ENCODE data around the gene ARID2. TPM values are rescaled to one million over a fixed set of nuclear protein-coding genes. Genes with fewer than 3 reads are reported as not detected.

Gene ARID2
- total RNA-seq, 1 donor from 2014 or later, result 63.6 TPM

DNA sequence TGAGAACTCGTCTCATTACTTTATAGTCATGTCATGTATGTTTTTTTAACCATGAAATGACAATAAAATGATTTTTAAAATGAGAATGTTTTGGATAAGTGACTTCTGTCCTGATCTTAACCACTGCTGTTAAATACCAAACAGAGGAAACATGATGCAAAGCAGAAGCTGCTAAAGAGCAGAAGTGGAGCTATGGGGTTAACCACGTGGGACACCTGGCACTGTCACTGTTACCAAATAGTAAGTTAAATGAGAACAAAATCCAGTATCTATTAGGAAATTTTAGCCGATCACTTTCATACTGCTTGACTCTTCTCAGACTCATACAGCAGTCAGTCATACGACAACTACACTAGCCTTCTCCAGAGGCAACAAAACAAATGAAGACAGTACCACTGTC lies 178.4 kb downstream of the ARID2 start:
- DNase-seq (ENCODE audit: low spot score, unreplicated experiment), result no peak
- Mint-ChIP-seq H3K36me3 (ENCODE audit: insufficient read depth) (peaks cover 11% of the 10 kb centered on the region), H3K9me3 (ENCODE audit: low read depth) (no peaks in the 10 kb centered on the region), H3K4me3 (ENCODE audit: low read depth) (no peak overlapping the region), H3K27me3 (no peaks in the 10 kb centered on the region), H3K27ac (no peak overlapping the region), H3K4me1 (ENCODE audit: low read depth) (peaks cover 5% of the 10 kb centered on the region)
- TF ChIP-seq, protein P1, sequence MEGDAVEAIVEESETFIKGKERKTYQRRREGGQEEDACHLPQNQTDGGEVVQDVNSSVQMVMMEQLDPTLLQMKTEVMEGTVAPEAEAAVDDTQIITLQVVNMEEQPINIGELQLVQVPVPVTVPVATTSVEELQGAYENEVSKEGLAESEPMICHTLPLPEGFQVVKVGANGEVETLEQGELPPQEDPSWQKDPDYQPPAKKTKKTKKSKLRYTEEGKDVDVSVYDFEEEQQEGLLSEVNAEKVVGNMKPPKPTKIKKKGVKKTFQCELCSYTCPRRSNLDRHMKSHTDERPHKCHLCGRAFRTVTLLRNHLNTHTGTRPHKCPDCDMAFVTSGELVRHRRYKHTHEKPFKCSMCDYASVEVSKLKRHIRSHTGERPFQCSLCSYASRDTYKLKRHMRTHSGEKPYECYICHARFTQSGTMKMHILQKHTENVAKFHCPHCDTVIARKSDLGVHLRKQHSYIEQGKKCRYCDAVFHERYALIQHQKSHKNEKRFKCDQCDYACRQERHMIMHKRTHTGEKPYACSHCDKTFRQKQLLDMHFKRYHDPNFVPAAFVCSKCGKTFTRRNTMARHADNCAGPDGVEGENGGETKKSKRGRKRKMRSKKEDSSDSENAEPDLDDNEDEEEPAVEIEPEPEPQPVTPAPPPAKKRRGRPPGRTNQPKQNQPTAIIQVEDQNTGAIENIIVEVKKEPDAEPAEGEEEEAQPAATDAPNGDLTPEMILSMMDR (IDR thresholded peaks at IDR 0.05; ENCODE audit: unreplicated experiment), result no peak

DNA sequence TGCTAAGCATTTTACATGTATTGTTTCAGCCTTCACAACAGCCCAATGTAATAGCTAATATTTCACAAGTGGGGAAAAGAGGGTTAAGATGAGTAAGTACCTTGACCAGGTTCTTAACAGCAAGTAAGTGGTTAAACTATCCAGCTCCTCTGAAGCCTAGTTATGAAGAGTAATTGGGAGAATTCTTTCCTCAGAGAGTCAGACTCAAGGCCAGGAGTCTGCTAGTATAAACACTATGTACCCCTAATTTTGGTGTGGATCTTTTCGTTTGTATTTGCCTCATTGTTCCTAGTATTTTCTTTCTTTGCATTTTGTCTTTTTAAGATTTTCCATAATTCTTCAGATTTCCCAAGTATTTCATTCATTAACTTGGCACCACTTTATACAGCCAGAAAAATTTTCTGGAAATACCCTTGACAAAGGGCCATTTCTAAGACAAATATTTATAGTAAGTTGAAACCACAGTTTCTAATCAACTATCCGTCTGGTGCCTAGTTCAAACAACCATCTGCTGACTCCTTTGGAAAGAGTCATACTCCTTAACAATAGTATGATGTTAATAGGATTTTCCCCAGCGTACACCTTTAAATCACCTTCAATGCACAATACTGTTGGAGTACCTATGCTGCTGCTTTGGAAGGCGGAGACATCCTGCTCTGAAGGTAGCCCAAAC lies 179.7 kb downstream of the ARID2 start:
- no peak for DNase-seq (ENCODE audit: low spot score, unreplicated experiment)
- Mint-ChIP-seq H3K27ac (peak overlapping the region; percentile 8), H3K36me3 (ENCODE audit: insufficient read depth) (peaks cover 8% of the 10 kb centered on the region), H3K4me1 (ENCODE audit: low read depth) (peaks cover 5% of the 10 kb centered on the region), H3K27me3 (no peaks in the 10 kb centered on the region), H3K9me3 (ENCODE audit: low read depth) (no peaks in the 10 kb centered on the region), H3K4me3 (ENCODE audit: low read depth) (no peak overlapping the region)
- TF ChIP-seq, protein P1 (IDR thresholded peaks at IDR 0.05; ENCODE audit: unreplicated experiment), result no peak

DNA sequence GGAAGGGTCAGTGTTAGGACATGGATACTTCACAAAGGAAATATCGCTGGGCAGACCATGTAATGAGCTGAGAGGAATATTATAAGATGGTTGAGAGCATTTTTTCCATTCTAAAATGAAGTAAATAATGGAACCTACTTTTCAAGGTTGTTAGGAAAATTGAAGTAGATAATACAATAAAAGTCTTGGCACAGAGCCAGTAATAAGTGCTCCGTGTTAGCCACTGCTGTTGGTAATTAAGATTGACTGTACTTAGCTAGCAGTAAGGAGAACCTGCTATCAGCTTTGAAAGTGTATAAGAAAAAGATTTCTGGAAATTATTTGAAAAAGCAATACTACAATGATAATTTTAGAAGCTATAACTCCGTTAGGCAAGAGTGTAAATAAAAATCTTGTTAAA lies 183.3 kb downstream of the ARID2 start:
- Mint-ChIP-seq H3K27me3 (no peaks in the 10 kb centered on the region), H3K4me1 (ENCODE audit: low read depth) (peaks cover 5% of the 10 kb centered on the region), H3K27ac (no peak overlapping the region), H3K36me3 (ENCODE audit: insufficient read depth) (peaks cover 4% of the 10 kb centered on the region), H3K4me3 (ENCODE audit: low read depth) (no peak overlapping the region), H3K9me3 (ENCODE audit: low read depth) (no peaks in the 10 kb centered on the region)
- no peak for DNase-seq (ENCODE audit: low spot score, unreplicated experiment)
- TF ChIP-seq, protein P1 (IDR thresholded peaks at IDR 0.05; ENCODE audit: unreplicated experiment), result no peak

DNA sequence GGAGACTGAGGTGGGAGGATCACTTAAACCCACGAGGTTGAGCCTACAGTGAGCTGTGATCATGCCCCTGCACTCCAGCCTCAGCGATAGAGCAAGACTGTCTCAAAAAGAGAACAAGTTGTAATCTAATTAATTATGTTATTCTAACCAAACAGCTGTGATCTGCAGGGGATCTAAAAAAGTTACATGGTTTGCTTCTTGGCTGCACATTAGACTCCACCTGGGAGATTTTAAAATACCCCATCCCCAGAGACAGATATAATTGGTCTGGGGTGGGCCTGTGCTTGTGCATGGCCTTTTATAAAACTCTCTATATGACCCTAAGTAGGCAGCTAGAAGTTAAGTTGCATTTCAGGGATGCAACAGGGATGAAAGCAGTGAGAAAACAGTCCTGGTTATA lies 184.1 kb downstream of the ARID2 start:
- H3K36me3 Mint-ChIP-seq (ENCODE audit: insufficient read depth), result peaks cover 8% of the 10 kb centered on the region
- DNase-seq (ENCODE audit: low spot score, unreplicated experiment), result no peak
- H3K4me3 Mint-ChIP-seq (ENCODE audit: low read depth), result no peak overlapping the region
- TF ChIP-seq, protein P1 (IDR thresholded peaks at IDR 0.05; ENCODE audit: unreplicated experiment), result no peak
- H3K27ac Mint-ChIP-seq, result no peak overlapping the region
- H3K4me1 Mint-ChIP-seq (ENCODE audit: low read depth), result peaks cover 5% of the 10 kb centered on the region
- H3K27me3 Mint-ChIP-seq, result no peaks in the 10 kb centered on the region
- no peaks in the 10 kb centered on the region for H3K9me3 Mint-ChIP-seq (ENCODE audit: low read depth)

DNA sequence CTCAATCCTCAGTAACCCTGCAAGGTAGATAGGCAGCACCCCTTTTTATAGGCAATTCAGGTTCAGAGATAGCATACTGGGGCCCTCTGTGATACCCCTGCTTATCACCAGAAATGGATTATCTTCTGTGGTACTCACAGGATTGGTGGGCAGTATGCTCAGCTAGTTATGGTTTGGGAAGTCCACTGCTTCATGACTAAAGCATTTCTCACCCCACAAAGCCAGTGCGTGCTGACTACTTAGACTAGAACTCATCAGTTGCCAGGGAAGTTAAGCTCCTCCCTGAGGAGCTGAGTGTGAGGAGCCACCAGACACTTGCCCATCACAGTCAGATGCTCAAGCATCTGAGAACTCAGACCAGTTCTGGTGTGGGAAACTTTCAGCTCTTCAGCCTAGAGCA lies 184.6 kb downstream of the ARID2 start:
- Mint-ChIP-seq H3K27ac (no peak overlapping the region), H3K9me3 (ENCODE audit: low read depth) (no peaks in the 10 kb centered on the region), H3K36me3 (ENCODE audit: insufficient read depth) (peaks cover 8% of the 10 kb centered on the region), H3K4me1 (ENCODE audit: low read depth) (peaks cover 5% of the 10 kb centered on the region), H3K4me3 (ENCODE audit: low read depth) (no peak overlapping the region), H3K27me3 (no peaks in the 10 kb centered on the region)
- TF ChIP-seq, protein P1 (IDR thresholded peaks at IDR 0.05; ENCODE audit: unreplicated experiment), result no peak
- no peak for DNase-seq (ENCODE audit: low spot score, unreplicated experiment)
